H1 (cell line): ENCODE results near the gene KATNAL2. TPM values are rescaled to one million over a fixed set of nuclear protein-coding genes. Genes with fewer than 3 reads are reported as not detected.
A peak's percentile ranks its signal among the peaks of the same experiment; 100 is the strongest.

Source experiments
- CREB1 ChIP-seq: IDR thresholded peaks from 2 replicates; pipeline ENCODE4 v1.6.1; 2012; ENCODE audit warnings: inconsistent platforms
- HDAC2 ChIP-seq, 2 experiments: fragments of 300-600 bp in 1 of 2; sonication (generic) in 1 of 2; IDR thresholded peaks; 2 replicates each; pipeline ENCODE4 v1.6.1; 2011 to 2012; ENCODE audit warnings: low read depth in 2 of 2, low read length in 2 of 2, mild to moderate bottlenecking in 2 of 2, moderate library complexity in 2 of 2, borderline replicate concordance in 1 of 2, inconsistent platforms in 1 of 2
- NRF1 ChIP-seq: IDR thresholded peaks from 2 replicates; pipeline ENCODE4 v1.6.1; 2011; ENCODE audit warnings: mild to moderate bottlenecking, low read depth, low read length, improper control_type of control experiment
- PHF8 ChIP-seq: fragments of 200-600 bp; sonication (generic); conservative IDR thresholded peaks from 2 replicates; pipeline ENCODE4 v1.7.1; 2012; ENCODE audit warnings: low read depth, mild to moderate bottlenecking, inconsistent platforms, low read length, moderate library complexity
- RNF2 ChIP-seq: fragments of 200-900, 300-1000 bp; sonication (generic); IDR thresholded peaks from 2 replicates; pipeline ENCODE4 v1.7.1; 2016; ENCODE audit warnings: borderline replicate concordance, low read depth, mild to moderate bottlenecking, antibody characterized with exemption, low read length; ENCODE audit not compliant: poor library complexity, severe bottlenecking; ENCODE audit errors: missing control alignments
- SP1 ChIP-seq: IDR thresholded peaks from 2 replicates; pipeline ENCODE4 v1.6.1; 2011; ENCODE audit warnings: low read depth, low read length
- SP2 ChIP-seq: IDR thresholded peaks from 2 replicates; pipeline ENCODE4 v1.6.1; 2012; ENCODE audit warnings: mild to moderate bottlenecking, low read length, inconsistent platforms
- YY1 ChIP-seq: IDR thresholded peaks from 2 replicates; pipeline ENCODE4 v1.6.1; 2011; ENCODE audit warnings: low read depth, mild to moderate bottlenecking, low read length
- polyA plus RNA-seq, 7 experiments: library from polyadenylated mRNA; depleted of rRNA in 3 of 7; stranded (reverse) in 5 of 7; unstranded in 2 of 7; fragments of >200 nt in 5 of 7; fragments of 200-250 nt in 2 of 7; gene quantifications; 1 replicate in 5 of 7; 2 replicates in 1 of 7; 4 replicates in 1 of 7; pipeline versions ENCODE4 v1.2.1 to v1.2.3, GENCODE V29; 2011 to 2013; ENCODE audit warnings: missing spikeins in 2 of 7, mixed read lengths in 2 of 7
- total RNA-seq: library from RNA; stranded (reverse); fragmentation: NEBNext Ultra II Directional; extraction: Animal tissue kit (Norgen Biotek cat#: 25700); gene quantifications from 2 replicates; pipeline ENCODE4 v1.2.1, GENCODE V29; 2021

Gene KATNAL2
- total and polyA plus RNA-seq, 2 of the 8 experiments (the other 6 are each of a cell fraction or from before 2014, with no cell fraction given) = 10.0 to 15.2 TPM

GRCh38 chr18:46946656-46947282, 29.4 kb downstream of the KATNAL2 start (continued):
- TF ChIP-seq HDAC2 (IDR thresholded peaks at IDR 0.05; ENCODE audit: borderline replicate concordance in 1 of 2, low read depth in 2 of 2, low read length in 2 of 2) (peak; percentile 4 to 99; a peak in 3 of 4 replicates), SP1 (peak; percentile 98), RNF2 (no peak), PHF8 (peak; percentile 42), YY1 (no peak), SP2 (peak; percentile 78), CREB1 (no peak), NRF1 (no peak)
